Head of caudate nucleus (tissue), 42 donors: ENCODE results near the gene MRTFA.
"Not testable (repeated sequence)": the region's sequence is repeated elsewhere in the genome, so short reads cannot be mapped to it uniquely, and the experiment has no call there.

Source experiments
- DNase-seq, 42 donors: peaks; one replicate each; pipeline versions ENCODE4 v3.0.0 to v3.0.0-alpha.2; 2020 to 2021; ENCODE audit warnings: mixed read lengths in 7 of 42
- intact Hi-C: fragments of 100-400 bp; cut with DNase I; formaldehyde crosslinking; loops from one replicate; pipeline ENCODE4 v1.15.0; 2022

The MRTFA gene

GRCh38 chr22:40636380-40637182 lies at the start of gene MRTFA:
TSS of gene MRTFA (minus strand) at chr22:40636719.
- peak; percentile 100 for DNase-seq
- intact Hi-C loops, result loop anchor here (5.0 kb wide), 1 partner anchor 104 kb away; no protein-coding TSS in a partner anchor

GRCh38 chr22:40685406-40685805 lies 48.9 kb upstream of the MRTFA start:
- DNase-seq, result no peak
- intact Hi-C loops, result no loop called here

GRCh38 chr22:40684728-40685127 lies 48.2 kb upstream of the MRTFA start:
- DNase-seq, result no peak
- intact Hi-C loops, result no loop called here

- intact Hi-C loops, result no loop called here
- no peak for DNase-seq
These were observed 44.9 kb upstream of the MRTFA start for GRCh38 chr22:40681451-40681850.

GRCh38 chr22:40680819-40681183 lies 44.3 kb upstream of the MRTFA start:
- intact Hi-C loops, result no loop called here
- DNase-seq, result no peak

- intact Hi-C loops, result no loop called here
- DNase-seq, result no peak
These were observed 43.7 kb upstream of the MRTFA start for GRCh38 chr22:40679964-40680818.

- intact Hi-C loops, result no loop called here
- DNase-seq, result peak in 7 of 42 donors; percentile 11 to 37 (median 18)
These were observed 42.9 kb upstream of the MRTFA start, which contains the start of gene MCHR1 for GRCh38 chr22:40679249-40679963. TSS of gene MCHR1 (plus strand) at chr22:40679484. CDS start at chr22:40679653, 169 bp downstream.

- no peak for DNase-seq
- intact Hi-C loops, result no loop called here
These were observed 42.2 kb upstream of the MRTFA start for GRCh38 chr22:40678493-40679248.

GRCh38 chr22:40676644-40677043 lies 40.1 kb upstream of the MRTFA start:
- intact Hi-C loops, result no loop called here
- DNase-seq, result no peak

- intact Hi-C loops, result not testable (repeated sequence)
These were observed 39.6 kb upstream of the MRTFA start for GRCh38 chr22:40676166-40676565.

GRCh38 chr22:40674274-40674673 lies 37.8 kb upstream of the MRTFA start:
- no peak for DNase-seq
- intact Hi-C loops, result no loop called here

More at GRCh38 chr22:40676166-40676565, 39.6 kb upstream of the MRTFA start:
- DNase-seq, result not testable (repeated sequence)

GRCh38 chr22:40673017-40673416 lies 36.5 kb upstream of the MRTFA start:
- no peak for DNase-seq
- intact Hi-C loops, result no loop called here

- intact Hi-C loops, result no loop called here
- DNase-seq, result no peak
These were observed 35.4 kb upstream of the MRTFA start for GRCh38 chr22:40671796-40672360.

- no peak for DNase-seq
- intact Hi-C loops, result no loop called here
These were observed 34.9 kb upstream of the MRTFA start for GRCh38 chr22:40671369-40671768.

GRCh38 chr22:40670058-40670457 lies 33.5 kb upstream of the MRTFA start:
- no peak for DNase-seq
- intact Hi-C loops, result no loop called here

GRCh38 chr22:40668611-40669411 lies 32.3 kb upstream of the MRTFA start:
- intact Hi-C loops, result no loop called here
- DNase-seq, result no peak

- peak in 11 of 42 donors; percentile 15 to 54 (median 29) for DNase-seq
- intact Hi-C loops, result no loop called here
These were observed 29.8 kb upstream of the MRTFA start for GRCh38 chr22:40666151-40666848.
